Prostate gland (tissue), 2 donors: ENCODE results near the gene COL11A2.

Experiments
- CTCF ChIP-seq, 4 experiments: fragments of 200-600 bp in 2 of 4; fragments of 450-650 bp in 2 of 4; sonication (generic) in 2 of 4; IDR thresholded peaks; 1 replicate in 3 of 4; 2 replicates in 1 of 4; pipeline ENCODE4 v1.5.1; 2016 to 2019; ENCODE audit warnings: antibody characterized with exemption in 4 of 4, mild to moderate bottlenecking in 2 of 4, moderate library complexity in 2 of 4
- POLR2A ChIP-seq: fragments of 450-650 bp; IDR thresholded peaks from one replicate; pipeline ENCODE4 v1.6.1; 2016; ENCODE audit warnings: antibody characterized with exemption, mild to moderate bottlenecking
- POLR2AphosphoS5 ChIP-seq: sonication (generic); formaldehyde crosslinking; IDR thresholded peaks from one replicate; pipeline ENCODE4 v1.6.1; 2017; ENCODE audit warnings: antibody characterized with exemption

DNA sequence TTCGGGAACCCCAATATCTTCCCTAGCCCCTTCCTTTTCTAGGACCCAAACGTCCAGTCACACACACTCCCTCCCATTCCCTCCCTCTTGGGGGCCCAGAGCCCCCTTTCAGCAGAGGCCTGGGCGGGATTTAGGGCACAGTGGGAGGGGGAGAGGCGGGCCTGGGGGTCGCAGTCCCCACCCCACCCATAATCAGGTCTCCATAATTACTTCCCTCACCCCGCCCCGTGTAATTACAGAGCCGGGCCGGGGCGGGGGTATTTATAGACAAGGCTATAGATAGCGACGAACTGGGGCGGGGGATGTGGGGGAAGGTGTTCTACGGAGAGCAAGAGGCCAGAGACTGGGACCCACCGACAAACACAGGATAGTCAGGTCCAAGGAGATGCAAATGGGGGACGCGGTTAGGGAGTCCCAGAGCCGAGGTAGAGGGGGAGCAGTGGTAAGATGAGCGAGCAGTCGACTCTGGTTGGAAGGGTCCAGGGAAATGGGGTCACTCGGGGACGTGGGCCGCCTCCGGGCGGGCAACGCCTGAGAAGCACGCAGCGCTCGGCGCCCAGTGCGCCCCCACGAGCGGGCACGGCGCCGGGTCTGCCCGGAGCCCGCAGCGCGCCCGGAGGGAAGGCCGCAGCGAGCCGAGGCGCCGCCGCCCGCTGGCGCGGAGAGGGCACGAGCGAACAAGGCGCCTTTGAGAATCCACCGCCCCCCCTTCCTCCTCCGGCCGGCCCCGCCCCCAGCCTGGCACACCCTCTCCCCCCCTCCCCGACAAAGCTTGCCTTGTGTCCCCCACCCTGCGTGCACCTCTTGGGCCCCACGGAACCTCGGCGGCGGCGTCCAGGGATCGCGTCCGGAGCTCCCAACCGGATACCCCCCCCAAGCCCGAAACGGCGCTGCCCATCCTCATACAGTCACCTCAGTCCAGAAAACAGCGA, 670 bp upstream of the COL11A2 start:
- TF ChIP-seq POLR2A (no peak), CTCF (IDR thresholded peaks at IDR 0.05) (no peak), POLR2AphosphoS5 (no peak)
